Fibroblast of lung (primary cell): ENCODE data around the gene UMAD1. TPM values are rescaled to one million over a fixed set of nuclear protein-coding genes. Genes with fewer than 3 reads are reported as not detected.

ENCODE experiments used
- DNase-seq, 2 donors: peaks; one replicate each; pipeline versions ENCODE4 v3.0.0 to v3.0.0-alpha.2; 2010; ENCODE audit warnings: low read depth in 2 of 2
- H2AFZ ChIP-seq: 2 replicates; pipeline ENCODE4 v1.5.1; 2012; ENCODE audit warnings: low read length, control low read depth, inconsistent platforms
- H3K27ac ChIP-seq: 2 replicates; pipeline ENCODE4 v1.5.1; 2011; ENCODE audit warnings: low read length, control low read depth; ENCODE audit not compliant: insufficient read depth
- H3K27me3 ChIP-seq: 2 replicates; pipeline ENCODE4 v1.5.1; 2011; ENCODE audit warnings: mild to moderate bottlenecking, low read length; ENCODE audit not compliant: control insufficient read depth, insufficient read depth
- H3K36me3 ChIP-seq: 2 replicates; pipeline ENCODE4 v1.5.1; 2011; ENCODE audit warnings: low read length; ENCODE audit not compliant: control insufficient read depth, insufficient read depth
- H3K4me1 ChIP-seq: 2 replicates; pipeline ENCODE4 v1.5.1; 2011; ENCODE audit warnings: low read length; ENCODE audit not compliant: control insufficient read depth, insufficient read depth; ENCODE audit errors: extremely low read depth
- H3K4me2 ChIP-seq: 2 replicates; pipeline ENCODE4 v1.5.1; 2011; ENCODE audit warnings: low read length, control low read depth; ENCODE audit not compliant: insufficient read depth; ENCODE audit errors: extremely low read depth
- H3K4me3 ChIP-seq, 4 experiments: fragments of 200-600 bp in 1 of 4; sonication (generic) in 1 of 4; replicated peaks in 1 of 4; 2 replicates each; pipeline ENCODE4 v1.5.1; 2011 to 2016; ENCODE audit warnings: low read length in 4 of 4, low read depth in 3 of 4, mild to moderate bottlenecking in 3 of 4, control low read depth in 2 of 4, inconsistent platforms in 1 of 4, mixed read lengths in 1 of 4; ENCODE audit not compliant: insufficient read depth in 1 of 4; ENCODE audit errors: control extremely low read depth in 1 of 4
- H3K79me2 ChIP-seq: 2 replicates; pipeline ENCODE4 v1.5.1; 2012; ENCODE audit warnings: mild to moderate bottlenecking, low read length, inconsistent platforms; ENCODE audit not compliant: control insufficient read depth, insufficient read depth
- H3K9ac ChIP-seq: 2 replicates; pipeline ENCODE4 v1.5.1; 2011; ENCODE audit warnings: mild to moderate bottlenecking, low read length, control low read depth; ENCODE audit not compliant: insufficient read depth
- H3K9me3 ChIP-seq: 2 replicates; pipeline ENCODE4 v1.5.1; 2012; ENCODE audit warnings: low read depth, low read length; ENCODE audit not compliant: control insufficient read depth, insufficient read depth
- H4K20me1 ChIP-seq: 2 replicates; pipeline ENCODE4 v1.5.1; 2011; ENCODE audit warnings: low read length; ENCODE audit not compliant: control insufficient read depth, insufficient read depth; ENCODE audit errors: extremely low read depth
- EZH2 ChIP-seq: IDR thresholded peaks from 2 replicates; pipeline ENCODE4 v1.5.1; 2012; ENCODE audit warnings: low read length, control low read depth, mild to moderate bottlenecking; ENCODE audit errors: missing control alignments
- polyA plus RNA-seq, 2 donors: library from polyadenylated mRNA; depleted of rRNA in 1 of 2; stranded (reverse) in 1 of 2; unstranded in 1 of 2; fragments of >200 nt; gene quantifications; 2 replicates each; pipeline ENCODE4 v1.2.1, GENCODE V29; 2011 to 2012; ENCODE audit warnings: missing spikeins in 1 of 2
- total RNA-seq: library from RNA; depleted of rRNA; stranded (reverse); fragments of >200 nt; gene quantifications from 2 replicates; pipeline ENCODE4 v1.2.1, GENCODE V29; 2014
- TF ChIP-seq, protein P1 (sequence below), 2 donors: IDR thresholded peaks in 1 of 2; conservative IDR thresholded peaks in 1 of 2; 1 replicate in 1 of 2; 2 replicates in 1 of 2; pipeline ENCODE4 v1.5.1; 2011 to 2012; ENCODE audit warnings: low read length in 2 of 2, control low read depth in 1 of 2, inconsistent platforms in 1 of 2, low read depth in 1 of 2, mild to moderate bottlenecking in 1 of 2

UMAD1 gene
- total and polyA plus RNA-seq, 2 donors (not counting 1 experiment from before 2014, with no cell fraction given): 12.4 to 19.8 TPM

DNA sequence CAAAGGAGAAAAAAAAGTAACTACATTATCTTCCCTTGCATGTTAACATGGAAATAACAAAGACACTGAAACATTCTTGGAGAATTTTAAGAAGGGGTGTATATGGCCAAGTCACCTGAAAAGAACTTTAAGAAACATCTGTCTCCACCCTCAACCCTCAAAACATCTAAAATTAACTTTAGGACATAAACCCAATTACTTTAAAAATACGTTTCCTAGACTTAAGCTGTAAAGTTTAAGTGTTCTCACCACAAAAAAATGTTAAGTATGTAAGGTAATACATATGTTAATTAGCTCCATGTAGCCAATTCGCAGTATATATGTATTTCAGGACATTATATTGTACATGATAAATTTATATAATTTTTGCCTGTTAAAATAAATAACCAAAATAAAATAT lies 257.0 kb downstream of the UMAD1 start:
- Histone ChIP-seq H3K79me2 (no peaks in the 10 kb centered on the region), H3K36me3 (no peaks in the 10 kb centered on the region), H4K20me1 (no peaks in the 10 kb centered on the region), H3K4me1 (no peaks in the 10 kb centered on the region), H3K27me3 (no peaks in the 10 kb centered on the region), H3K4me2 (no peak overlapping the region), H3K27ac (no peak overlapping the region), H3K9ac (no peak overlapping the region), H3K4me3 (no peak overlapping the region), H2AFZ (no peak overlapping the region), H3K9me3 (no peaks in the 10 kb centered on the region)
- TF ChIP-seq EZH2: no peak
- TF ChIP-seq, protein P1, sequence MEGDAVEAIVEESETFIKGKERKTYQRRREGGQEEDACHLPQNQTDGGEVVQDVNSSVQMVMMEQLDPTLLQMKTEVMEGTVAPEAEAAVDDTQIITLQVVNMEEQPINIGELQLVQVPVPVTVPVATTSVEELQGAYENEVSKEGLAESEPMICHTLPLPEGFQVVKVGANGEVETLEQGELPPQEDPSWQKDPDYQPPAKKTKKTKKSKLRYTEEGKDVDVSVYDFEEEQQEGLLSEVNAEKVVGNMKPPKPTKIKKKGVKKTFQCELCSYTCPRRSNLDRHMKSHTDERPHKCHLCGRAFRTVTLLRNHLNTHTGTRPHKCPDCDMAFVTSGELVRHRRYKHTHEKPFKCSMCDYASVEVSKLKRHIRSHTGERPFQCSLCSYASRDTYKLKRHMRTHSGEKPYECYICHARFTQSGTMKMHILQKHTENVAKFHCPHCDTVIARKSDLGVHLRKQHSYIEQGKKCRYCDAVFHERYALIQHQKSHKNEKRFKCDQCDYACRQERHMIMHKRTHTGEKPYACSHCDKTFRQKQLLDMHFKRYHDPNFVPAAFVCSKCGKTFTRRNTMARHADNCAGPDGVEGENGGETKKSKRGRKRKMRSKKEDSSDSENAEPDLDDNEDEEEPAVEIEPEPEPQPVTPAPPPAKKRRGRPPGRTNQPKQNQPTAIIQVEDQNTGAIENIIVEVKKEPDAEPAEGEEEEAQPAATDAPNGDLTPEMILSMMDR (conservative IDR thresholded peaks at IDR 0.05 in 1 of 2, IDR thresholded peaks at IDR 0.05 in 1 of 2; ENCODE audit: low read depth in 1 of 2, low read length in 2 of 2): no peak
- DNase-seq: peak in 1 of 2 donors; percentile 16

DNA sequence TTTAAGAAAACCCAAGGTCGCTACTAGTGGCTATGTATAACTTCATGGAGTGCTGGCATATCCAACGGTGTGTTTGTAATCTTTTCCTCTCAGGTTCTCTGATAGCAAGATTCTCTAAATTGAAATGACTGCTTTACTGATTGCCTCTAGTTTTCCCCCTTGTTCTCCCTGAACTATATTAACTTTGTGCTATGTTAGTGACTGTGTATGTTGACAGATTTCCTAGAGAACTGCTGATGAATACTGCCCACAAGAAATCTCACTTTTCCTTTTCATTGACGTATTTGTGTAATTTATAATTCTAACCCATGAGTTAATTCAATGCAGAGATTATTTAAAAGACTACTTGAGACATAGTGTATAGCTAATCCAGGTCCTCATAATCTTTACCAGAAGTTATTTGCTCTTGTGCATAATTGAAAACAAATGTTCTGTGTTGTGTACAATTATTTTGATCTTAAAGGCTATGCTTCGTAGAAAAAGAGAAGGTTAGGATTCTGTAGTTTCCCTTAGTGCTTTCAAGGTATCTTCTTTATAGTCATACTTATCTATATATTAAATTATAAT lies 257.5 kb downstream of the UMAD1 start:
- TF ChIP-seq, protein P1 (conservative IDR thresholded peaks at IDR 0.05 in 1 of 2, IDR thresholded peaks at IDR 0.05 in 1 of 2; ENCODE audit: low read depth in 1 of 2, low read length in 2 of 2): no peak
- no peak for TF ChIP-seq EZH2
- Histone ChIP-seq H3K36me3 (no peaks in the 10 kb centered on the region), H3K9me3 (no peaks in the 10 kb centered on the region), H3K4me2 (no peak overlapping the region), H3K27ac (no peak overlapping the region), H3K4me1 (no peaks in the 10 kb centered on the region), H3K27me3 (no peaks in the 10 kb centered on the region), H4K20me1 (no peaks in the 10 kb centered on the region), H3K9ac (no peak overlapping the region), H2AFZ (no peak overlapping the region), H3K4me3 (no peak overlapping the region), H3K79me2 (no peaks in the 10 kb centered on the region)
- no peak for DNase-seq

DNA sequence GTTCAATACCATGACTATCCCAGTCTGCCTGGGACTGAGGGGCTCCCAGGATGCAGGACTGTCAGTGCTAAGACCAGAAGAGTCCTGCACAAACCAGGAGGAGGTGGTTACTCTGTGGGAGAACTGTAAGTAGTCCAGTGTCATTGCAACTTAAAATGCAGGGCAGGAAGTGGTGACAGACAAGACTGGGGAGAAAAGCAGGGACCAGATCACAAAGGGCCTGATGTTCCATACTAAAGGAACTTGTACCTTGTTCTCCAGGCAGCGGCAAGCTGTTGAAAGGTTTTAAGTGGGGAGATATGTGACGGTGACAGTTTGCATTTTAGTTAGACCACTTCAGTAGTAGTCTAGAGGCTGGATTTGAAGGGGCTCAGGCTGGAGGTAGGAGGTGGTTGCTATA lies 262.3 kb downstream of the UMAD1 start:
- Histone ChIP-seq H3K4me2 (no peak overlapping the region), H3K4me1 (no peaks in the 10 kb centered on the region), H3K9ac (no peak overlapping the region), H2AFZ (no peak overlapping the region), H4K20me1 (no peaks in the 10 kb centered on the region), H3K9me3 (no peaks in the 10 kb centered on the region), H3K36me3 (no peaks in the 10 kb centered on the region), H3K4me3 (no peak overlapping the region), H3K27ac (no peak overlapping the region), H3K27me3 (no peaks in the 10 kb centered on the region), H3K79me2 (no peaks in the 10 kb centered on the region)
- no peak for DNase-seq
- TF ChIP-seq EZH2: no peak
- TF ChIP-seq, protein P1 (conservative IDR thresholded peaks at IDR 0.05 in 1 of 2, IDR thresholded peaks at IDR 0.05 in 1 of 2; ENCODE audit: low read depth in 1 of 2, low read length in 2 of 2): no peak
